ENCODE data around the gene PHF23. TPM values are rescaled to one million over a fixed set of nuclear protein-coding genes. Genes with fewer than 3 reads are reported as not detected.

Gene PHF23
- total and polyA plus RNA-seq, 9 of the 15 experiments (the other 6 are each of a cell fraction or from before 2014, with no cell fraction given): 7.4 to 87.5 (median 33.7) TPM

- in situ Hi-C loops (cut with MboI) (no loop called here), intact Hi-C loops (cut with micrococcal nuclease) (no loop called here)
- no peak for FAIRE-seq
- Histone ChIP-seq H3K9me3 (replicated peaks; ENCODE audit: control insufficient read depth, insufficient read depth, low read depth, low read length) (no peaks in the 10 kb centered on the region), H3K4me1 (replicated peaks in 1 of 2; ENCODE audit: control insufficient read depth in 2 of 2, insufficient read depth in 2 of 2, low read length in 2 of 2) (peaks cover 3 to 28% of the 10 kb centered on the region in 2 experiments; a peak in 4 of 5 replicates), H3K9me1 (ENCODE audit: control insufficient read depth, insufficient read depth, low read length) (peaks cover 1% of the 10 kb centered on the region), H3K79me2 (ENCODE audit: control insufficient read depth, insufficient read depth, low read length) (peaks cover 19% of the 10 kb centered on the region), H3K27me3 (ENCODE audit: control insufficient read depth in 2 of 2, insufficient read depth in 2 of 2, low read length in 2 of 2) (no peaks in the 10 kb centered on the region), H3K27ac (ENCODE audit: extremely low read depth, low read depth, low read length) (no peak overlapping the region), H3K36me3 (ENCODE audit: control insufficient read depth, insufficient read depth, low read length) (peaks cover 92% of the 10 kb centered on the region; the same call in 2 of the 3 replicates), H3K4me3 (no peak overlapping the region), H2AFZ (ENCODE audit: low read depth, low read length) (no peak overlapping the region), H4K20me1 (replicated peaks; ENCODE audit: control insufficient read depth, insufficient read depth, low read length) (peaks cover 4% of the 10 kb centered on the region), H3K4me2 (ENCODE audit: insufficient read depth, low read length) (no peak overlapping the region), H3K9ac (ENCODE audit: insufficient read depth in 1 of 2, low read depth in 2 of 2, low read length in 2 of 2) (peak overlapping the region in 1 of 2 experiments; percentile 7; a peak in 1 of 4 replicates)
- POLR2A ChIA-PET: interaction anchor here (0.7 kb wide), 1 partner anchor 15 kb away, joined by 4 read pairs; no protein-coding TSS in a partner anchor
- no peak for ATAC-seq
- 95% methylated on average over 27 of the region's 31 CpGs for WGBS (ENCODE audit: insufficient coverage, low coverage, missing lambda C conversion rate)
- no peak for DNase-seq (ENCODE audit: extremely low read depth in 1 of 4, low spot score in 3 of 4)
- BruUV-seq (replicated peaks): no TSS peak
- TF ChIP-seq RBFOX2 (IDR thresholded peaks at IDR 0.05; ENCODE audit: low read depth, low read length) (peak; percentile 36; the same call in 1 of the 2 replicates), SMAD2 (IDR thresholded peaks at IDR 0.05; ENCODE audit: low read depth, low read length) (no peak)
- TF ChIP-seq, protein P1, sequence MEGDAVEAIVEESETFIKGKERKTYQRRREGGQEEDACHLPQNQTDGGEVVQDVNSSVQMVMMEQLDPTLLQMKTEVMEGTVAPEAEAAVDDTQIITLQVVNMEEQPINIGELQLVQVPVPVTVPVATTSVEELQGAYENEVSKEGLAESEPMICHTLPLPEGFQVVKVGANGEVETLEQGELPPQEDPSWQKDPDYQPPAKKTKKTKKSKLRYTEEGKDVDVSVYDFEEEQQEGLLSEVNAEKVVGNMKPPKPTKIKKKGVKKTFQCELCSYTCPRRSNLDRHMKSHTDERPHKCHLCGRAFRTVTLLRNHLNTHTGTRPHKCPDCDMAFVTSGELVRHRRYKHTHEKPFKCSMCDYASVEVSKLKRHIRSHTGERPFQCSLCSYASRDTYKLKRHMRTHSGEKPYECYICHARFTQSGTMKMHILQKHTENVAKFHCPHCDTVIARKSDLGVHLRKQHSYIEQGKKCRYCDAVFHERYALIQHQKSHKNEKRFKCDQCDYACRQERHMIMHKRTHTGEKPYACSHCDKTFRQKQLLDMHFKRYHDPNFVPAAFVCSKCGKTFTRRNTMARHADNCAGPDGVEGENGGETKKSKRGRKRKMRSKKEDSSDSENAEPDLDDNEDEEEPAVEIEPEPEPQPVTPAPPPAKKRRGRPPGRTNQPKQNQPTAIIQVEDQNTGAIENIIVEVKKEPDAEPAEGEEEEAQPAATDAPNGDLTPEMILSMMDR (IDR thresholded peaks at IDR 0.05 in 2 of 3, conservative IDR thresholded peaks at IDR 0.05 in 1 of 3; ENCODE audit: insufficient read depth in 2 of 3, low read depth in 1 of 3, low read length in 3 of 3): no peak
- TF ChIP-seq, protein P2, sequence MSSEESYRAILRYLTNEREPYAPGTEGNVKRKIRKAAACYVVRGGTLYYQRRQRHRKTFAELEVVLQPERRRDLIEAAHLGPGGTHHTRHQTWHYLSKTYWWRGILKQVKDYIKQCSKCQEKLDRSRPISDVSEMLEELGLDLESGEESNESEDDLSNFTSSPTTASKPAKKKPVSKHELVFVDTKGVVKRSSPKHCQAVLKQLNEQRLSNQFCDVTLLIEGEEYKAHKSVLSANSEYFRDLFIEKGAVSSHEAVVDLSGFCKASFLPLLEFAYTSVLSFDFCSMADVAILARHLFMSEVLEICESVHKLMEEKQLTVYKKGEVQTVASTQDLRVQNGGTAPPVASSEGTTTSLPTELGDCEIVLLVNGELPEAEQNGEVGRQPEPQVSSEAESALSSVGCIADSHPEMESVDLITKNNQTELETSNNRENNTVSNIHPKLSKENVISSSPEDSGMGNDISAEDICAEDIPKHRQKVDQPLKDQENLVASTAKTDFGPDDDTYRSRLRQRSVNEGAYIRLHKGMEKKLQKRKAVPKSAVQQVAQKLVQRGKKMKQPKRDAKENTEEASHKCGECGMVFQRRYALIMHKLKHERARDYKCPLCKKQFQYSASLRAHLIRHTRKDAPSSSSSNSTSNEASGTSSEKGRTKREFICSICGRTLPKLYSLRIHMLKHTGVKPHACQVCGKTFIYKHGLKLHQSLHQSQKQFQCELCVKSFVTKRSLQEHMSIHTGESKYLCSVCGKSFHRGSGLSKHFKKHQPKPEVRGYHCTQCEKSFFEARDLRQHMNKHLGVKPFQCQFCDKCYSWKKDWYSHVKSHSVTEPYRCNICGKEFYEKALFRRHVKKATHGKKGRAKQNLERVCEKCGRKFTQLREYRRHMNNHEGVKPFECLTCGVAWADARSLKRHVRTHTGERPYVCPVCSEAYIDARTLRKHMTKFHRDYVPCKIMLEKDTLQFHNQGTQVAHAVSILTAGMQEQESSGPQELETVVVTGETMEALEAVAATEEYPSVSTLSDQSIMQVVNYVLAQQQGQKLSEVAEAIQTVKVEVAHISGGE (CRISPR knock-in tag; IDR thresholded peaks at IDR 0.05): no peak
- CTCF ChIA-PET (ENCODE audit: low intra/inter-chr PET ratio): no interaction called here
Observed at GRCh38 chr17:7226721-7227710, 12.2 kb downstream of the PHF23 start.

Data from K562 (cell line).